ENCODE results near the gene CXorf65. TPM values are rescaled to one million over a fixed set of nuclear protein-coding genes. Genes with fewer than 3 reads are reported as not detected.

CXorf65 gene
- total RNA-seq, 3 donors from 2014 or later (not counting 1 experiment from before 2014, with no cell fraction given): 55.8 to 117 (median 92.8) TPM

DNA sequence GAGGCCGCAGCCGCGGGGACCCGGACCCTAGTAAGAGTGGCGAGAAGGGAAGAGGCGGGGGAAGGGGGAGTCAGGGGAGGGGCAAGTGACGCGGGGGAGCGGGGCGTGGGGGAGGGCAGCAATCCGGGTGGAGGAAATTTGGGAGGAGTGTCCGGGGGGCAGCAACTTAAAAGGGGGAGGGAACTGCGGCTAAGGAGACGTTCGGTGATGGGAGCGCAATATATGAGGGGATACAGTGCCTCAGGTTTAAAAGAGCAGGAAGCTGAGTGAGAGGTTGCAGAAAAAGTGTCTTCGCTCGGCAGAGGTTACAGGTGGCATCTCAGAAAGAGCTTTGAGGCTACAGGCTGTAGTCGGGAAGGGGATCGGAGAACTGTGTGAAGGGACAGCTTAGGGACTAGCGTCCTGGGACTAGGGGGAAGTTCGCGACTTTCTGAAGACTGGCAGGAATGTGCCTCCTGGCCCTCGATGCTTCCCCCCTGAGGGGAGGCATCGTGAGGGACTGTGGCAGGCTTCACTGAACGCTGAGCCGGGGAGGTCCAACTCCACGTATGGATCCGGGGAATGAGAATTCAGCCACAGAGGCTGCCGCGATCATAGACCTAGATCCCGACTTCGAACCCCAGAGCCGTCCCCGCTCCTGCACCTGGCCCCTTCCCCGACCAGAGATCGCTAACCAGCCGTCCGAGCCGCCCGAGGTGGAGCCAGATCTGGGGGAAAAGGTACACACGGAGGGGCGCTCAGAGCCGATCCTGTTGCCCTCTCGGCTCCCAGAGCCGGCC is 10.4 kb downstream of the CXorf65 start:
- H3K27ac ChIP-seq (ENCODE audit: low read length): peak overlapping the region; percentile 69
- no peaks in the 10 kb centered on the region for H3K9me3 Mint-ChIP-seq
- no peaks in the 10 kb centered on the region for H3K27me3 ChIP-seq (ENCODE audit: control insufficient read depth, insufficient read depth, low read length)
- H3K4me1 ChIP-seq (ENCODE audit: control insufficient read depth, insufficient read depth, low read length): peaks cover 40% of the 10 kb centered on the region
- peak overlapping the region; percentile 90 to 96 for H3K27ac Mint-ChIP-seq
- peak overlapping the region; percentile 96 for H3K4me3 Mint-ChIP-seq
- peak overlapping the region; percentile 72 for H3K4me3 ChIP-seq (ENCODE audit: low read length)
- under 1% methylated on average over 44 of the region's 46 CpGs for WGBS (ENCODE audit: insufficient coverage)
- peaks cover 0 to 20% of the 10 kb centered on the region in 2 donors for H3K27me3 Mint-ChIP-seq (ENCODE audit: low read depth in 2 of 2)
- H3K9me3 ChIP-seq (ENCODE audit: control insufficient read depth, insufficient read depth, low read length): no peaks in the 10 kb centered on the region
- TF ChIP-seq, protein P1, sequence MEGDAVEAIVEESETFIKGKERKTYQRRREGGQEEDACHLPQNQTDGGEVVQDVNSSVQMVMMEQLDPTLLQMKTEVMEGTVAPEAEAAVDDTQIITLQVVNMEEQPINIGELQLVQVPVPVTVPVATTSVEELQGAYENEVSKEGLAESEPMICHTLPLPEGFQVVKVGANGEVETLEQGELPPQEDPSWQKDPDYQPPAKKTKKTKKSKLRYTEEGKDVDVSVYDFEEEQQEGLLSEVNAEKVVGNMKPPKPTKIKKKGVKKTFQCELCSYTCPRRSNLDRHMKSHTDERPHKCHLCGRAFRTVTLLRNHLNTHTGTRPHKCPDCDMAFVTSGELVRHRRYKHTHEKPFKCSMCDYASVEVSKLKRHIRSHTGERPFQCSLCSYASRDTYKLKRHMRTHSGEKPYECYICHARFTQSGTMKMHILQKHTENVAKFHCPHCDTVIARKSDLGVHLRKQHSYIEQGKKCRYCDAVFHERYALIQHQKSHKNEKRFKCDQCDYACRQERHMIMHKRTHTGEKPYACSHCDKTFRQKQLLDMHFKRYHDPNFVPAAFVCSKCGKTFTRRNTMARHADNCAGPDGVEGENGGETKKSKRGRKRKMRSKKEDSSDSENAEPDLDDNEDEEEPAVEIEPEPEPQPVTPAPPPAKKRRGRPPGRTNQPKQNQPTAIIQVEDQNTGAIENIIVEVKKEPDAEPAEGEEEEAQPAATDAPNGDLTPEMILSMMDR (IDR thresholded peaks at IDR 0.05): no peak
- DNase-seq (peak in 1 of 2 donors; percentile 81), ATAC-seq (peak; percentile 57 to 67 (median 60))
- no peaks in the 10 kb centered on the region for H3K36me3 Mint-ChIP-seq
- no peaks in the 10 kb centered on the region for H3K36me3 ChIP-seq (ENCODE audit: control insufficient read depth, insufficient read depth, low read length)
- H3K4me1 Mint-ChIP-seq: peaks cover 29 to 33% of the 10 kb centered on the region in 2 donors
- intact Hi-C loops (cut with micrococcal nuclease): loop anchor here (1.0 to 5.0 kb wide), 3 partner anchors 15 to 81 kb away; partner anchors contain the start of genes IL2RG and SNX12

- intact Hi-C loops (cut with micrococcal nuclease): loop anchor here (5.0 kb wide), 1 partner anchor 82 kb away; no protein-coding TSS in a partner anchor
- TF ChIP-seq, protein P1 (IDR thresholded peaks at IDR 0.05): no peak
- peaks cover 22 to 27% of the 10 kb centered on the region in 2 donors for H3K4me1 Mint-ChIP-seq
- H3K36me3 ChIP-seq (ENCODE audit: control insufficient read depth, insufficient read depth, low read length): no peaks in the 10 kb centered on the region
- H3K4me3 Mint-ChIP-seq: peak within 1 kb of the TSS; percentile 96
- H3K27ac Mint-ChIP-seq: peak within 1 kb of the TSS; percentile 90 to 96
- H3K9me3 ChIP-seq (ENCODE audit: control insufficient read depth, insufficient read depth, low read length): no peaks in the 10 kb centered on the region
- H3K36me3 Mint-ChIP-seq: no peaks in the 10 kb centered on the region
- peaks cover 0 to 15% of the 10 kb centered on the region in 2 donors for H3K27me3 Mint-ChIP-seq (ENCODE audit: low read depth in 2 of 2)
- peak within 1 kb of the TSS; percentile 72 for H3K4me3 ChIP-seq (ENCODE audit: low read length)
- peaks cover 36% of the 10 kb centered on the region for H3K4me1 ChIP-seq (ENCODE audit: control insufficient read depth, insufficient read depth, low read length)
- DNase-seq (peak; percentile 79 to 93), ATAC-seq (peak; percentile 86 to 95 (median 89))
- H3K9me3 Mint-ChIP-seq: no peaks in the 10 kb centered on the region
- peak within 1 kb of the TSS; percentile 69 for H3K27ac ChIP-seq (ENCODE audit: low read length)
- WGBS (ENCODE audit: insufficient coverage): under 1% methylated on average over 23 of the region's 29 CpGs
- H3K27me3 ChIP-seq (ENCODE audit: control insufficient read depth, insufficient read depth, low read length): no peaks in the 10 kb centered on the region
Observed at GRCh38 chrX:71095555-71095980, 11.0 kb downstream of the CXorf65 start, which contains the start of gene FOXO4. FOXO4 (plus strand) TSS chrX:71095851; CDS start chrX:71096529, 678 bp downstream.

DNA sequence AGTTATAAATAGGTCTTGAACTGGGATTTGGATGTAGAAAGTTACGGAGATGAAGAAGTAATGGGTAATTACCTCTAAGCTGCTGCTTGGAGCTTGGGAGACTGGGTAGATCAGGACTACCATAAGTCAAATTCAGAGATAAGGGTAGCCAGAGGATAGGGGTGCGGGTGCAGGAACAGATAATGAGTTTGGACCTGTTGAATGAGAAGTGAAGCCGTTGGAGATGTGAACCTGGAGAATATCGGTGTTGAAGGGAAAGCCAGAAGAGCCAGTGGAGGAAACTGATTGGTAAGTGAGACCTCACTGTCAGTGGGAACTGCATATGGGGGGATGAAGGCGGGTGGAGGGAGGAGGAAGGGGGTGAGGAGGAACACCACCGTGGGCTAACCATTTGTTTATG is 11.5 kb downstream of the CXorf65 start:
- H3K27me3 ChIP-seq (ENCODE audit: control insufficient read depth, insufficient read depth, low read length): no peaks in the 10 kb centered on the region
- Mint-ChIP-seq H3K9me3 (no peaks in the 10 kb centered on the region), H3K36me3 (no peaks in the 10 kb centered on the region), H3K27me3 (ENCODE audit: low read depth in 2 of 2) (peaks cover 0 to 12% of the 10 kb centered on the region in 2 donors), H3K4me1 (peaks cover 19 to 26% of the 10 kb centered on the region in 2 donors), H3K27ac (peak overlapping the region; percentile 90 to 96), H3K4me3 (peak overlapping the region; percentile 79)
- H3K9me3 ChIP-seq (ENCODE audit: control insufficient read depth, insufficient read depth, low read length): no peaks in the 10 kb centered on the region
- no peaks in the 10 kb centered on the region for H3K36me3 ChIP-seq (ENCODE audit: control insufficient read depth, insufficient read depth, low read length)
- TF ChIP-seq, protein P1 (IDR thresholded peaks at IDR 0.05): no peak
- DNase-seq (no peak), ATAC-seq (no peak)
- no peak overlapping the region for H3K27ac ChIP-seq (ENCODE audit: low read length)
- 41% methylated on average over 4 of the region's 6 CpGs for WGBS (ENCODE audit: insufficient coverage)
- peaks cover 36% of the 10 kb centered on the region for H3K4me1 ChIP-seq (ENCODE audit: control insufficient read depth, insufficient read depth, low read length)
- intact Hi-C loops (cut with micrococcal nuclease): loop anchor here (5.0 kb wide), 1 partner anchor 82 kb away; no protein-coding TSS in a partner anchor
- H3K4me3 ChIP-seq (ENCODE audit: low read length): peak overlapping the region; percentile 72
